GM12874 (cell line): ENCODE results near the gene NQO2.

Experiments used
- CTCF ChIP-seq: IDR thresholded peaks from 2 replicates; pipeline ENCODE4 v1.5.1; 2011; ENCODE audit warnings: low read depth, mild to moderate bottlenecking, control low read depth, low read length, moderate library complexity; ENCODE audit not compliant: insufficient read depth

NQO2 gene

DNA sequence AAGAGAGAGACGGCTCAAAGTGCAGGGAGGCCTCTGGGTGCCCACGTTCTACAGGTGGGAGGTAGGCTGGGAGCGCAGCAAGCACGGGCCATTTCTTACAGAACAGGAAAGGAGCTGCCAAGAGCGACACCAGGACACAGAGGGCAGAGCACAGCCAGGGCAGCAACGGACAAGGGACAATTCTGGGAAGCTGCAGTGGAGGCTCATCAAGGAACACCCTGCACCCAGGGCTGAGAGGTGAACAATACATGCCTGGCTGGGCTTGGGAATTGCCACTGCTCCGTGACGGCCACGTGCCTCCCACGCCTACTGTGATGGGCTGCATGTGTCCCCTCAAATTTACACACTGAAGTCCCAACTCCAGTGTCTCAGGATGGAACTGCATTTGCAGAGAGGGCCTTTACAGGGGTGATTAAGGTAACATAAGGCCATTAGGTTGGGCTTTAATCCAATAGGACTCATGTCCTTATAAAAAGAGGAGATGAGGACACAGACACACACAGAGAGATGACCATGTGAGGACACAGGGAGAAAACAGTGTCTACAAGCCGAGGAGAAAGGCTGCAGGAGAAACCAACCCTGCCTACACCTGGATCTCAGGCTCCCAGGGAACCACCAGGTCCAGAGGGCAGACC is 41.9 kb upstream of the NQO2 start:
- no peak for TF ChIP-seq CTCF

DNA sequence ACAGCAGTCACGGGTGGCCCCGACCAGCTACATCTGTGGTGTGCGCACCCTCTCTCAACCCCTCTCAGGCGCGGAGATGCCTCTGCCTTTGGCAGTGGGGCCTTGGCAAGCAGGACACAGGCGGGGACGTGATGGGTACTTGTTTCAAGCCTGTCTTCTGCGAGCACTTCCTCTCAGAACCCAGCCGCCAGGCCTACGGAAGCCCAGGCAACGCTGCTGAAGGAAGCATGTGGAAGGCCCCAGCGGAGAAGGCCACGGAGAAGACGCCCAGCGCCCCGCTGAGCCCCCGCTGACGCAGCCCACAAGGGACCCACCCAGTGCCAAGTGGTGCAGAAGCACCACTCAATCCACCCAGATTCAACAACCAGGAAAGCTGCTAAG is 41.4 kb upstream of the NQO2 start:
- no peak for TF ChIP-seq CTCF

DNA sequence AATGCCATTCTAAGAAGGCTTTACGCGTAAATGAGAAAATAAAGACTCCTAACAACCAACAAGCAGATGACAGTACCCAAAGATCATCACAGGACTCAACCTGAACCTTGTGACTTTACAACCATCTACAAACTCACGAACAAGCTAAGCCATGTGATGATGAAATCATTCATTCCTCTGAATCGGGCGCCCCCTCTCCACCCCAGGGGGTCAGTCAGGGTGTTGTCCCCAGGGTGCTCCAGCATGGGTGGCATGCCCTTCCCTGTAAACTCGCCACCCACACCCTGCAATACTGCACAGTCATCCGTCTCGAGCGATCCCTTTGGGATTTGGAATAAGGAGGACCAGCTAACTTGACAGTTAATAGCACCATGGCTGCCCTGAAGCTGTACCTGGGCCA is 40.9 kb upstream of the NQO2 start:
- no peak for TF ChIP-seq CTCF

DNA sequence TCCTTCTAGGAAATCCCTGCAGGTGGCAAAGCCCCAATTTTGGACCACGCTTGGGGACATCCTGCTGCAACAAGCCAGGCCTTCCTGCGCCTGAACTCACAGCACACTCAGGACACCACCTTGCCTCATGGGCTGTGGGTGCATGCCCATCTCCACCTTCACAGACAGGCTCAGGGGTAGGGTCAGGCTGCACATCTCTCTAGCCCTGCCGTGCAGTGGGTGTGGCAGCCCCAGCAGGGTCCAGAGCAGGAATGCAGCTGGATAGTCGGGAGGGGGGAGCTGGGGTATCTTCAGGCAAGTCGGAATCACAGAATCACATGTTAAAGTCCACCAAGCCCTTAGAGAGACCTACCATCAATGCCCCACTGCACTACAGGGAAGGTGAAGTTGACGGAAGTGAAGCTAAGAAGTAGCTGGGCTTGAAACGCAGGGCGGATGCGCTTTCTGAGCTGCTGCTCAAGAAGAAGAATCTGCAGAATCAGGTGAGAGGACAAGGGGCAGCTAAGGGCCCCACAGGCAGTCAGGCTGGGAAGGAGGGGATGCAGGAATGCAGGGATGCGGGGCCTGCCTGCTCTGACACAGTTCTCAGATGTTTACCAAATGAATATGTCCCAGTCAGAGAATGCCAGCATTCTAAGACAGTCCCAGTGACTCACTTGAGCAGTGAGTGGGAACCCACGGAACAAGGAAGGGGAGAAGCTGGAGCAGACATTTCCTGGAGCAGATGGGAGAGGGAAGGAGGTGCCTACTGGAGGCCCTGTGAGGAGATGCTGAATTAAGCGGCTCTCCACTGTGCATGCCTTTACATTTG is 39.6 kb upstream of the NQO2 start:
- TF ChIP-seq CTCF = no peak

DNA sequence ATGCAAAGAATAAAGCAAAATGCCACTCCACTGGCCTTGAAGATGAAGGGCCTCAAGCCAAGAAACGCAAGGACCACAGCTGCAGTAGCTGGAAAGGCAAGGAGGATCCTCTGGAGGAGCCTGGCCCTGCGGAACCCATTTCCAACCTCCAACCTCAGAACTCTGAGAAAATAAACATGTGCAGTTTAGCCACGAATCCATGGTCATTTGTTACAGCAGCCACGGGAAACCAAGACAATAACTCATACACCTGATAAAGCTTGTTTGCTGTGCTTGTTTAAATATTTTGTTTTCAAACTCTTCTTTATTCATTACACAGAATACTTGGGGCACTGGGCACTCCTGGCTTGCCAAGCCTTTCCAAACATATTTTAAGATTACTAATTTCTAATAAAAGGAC is 38.8 kb upstream of the NQO2 start:
- TF ChIP-seq CTCF = no peak

DNA sequence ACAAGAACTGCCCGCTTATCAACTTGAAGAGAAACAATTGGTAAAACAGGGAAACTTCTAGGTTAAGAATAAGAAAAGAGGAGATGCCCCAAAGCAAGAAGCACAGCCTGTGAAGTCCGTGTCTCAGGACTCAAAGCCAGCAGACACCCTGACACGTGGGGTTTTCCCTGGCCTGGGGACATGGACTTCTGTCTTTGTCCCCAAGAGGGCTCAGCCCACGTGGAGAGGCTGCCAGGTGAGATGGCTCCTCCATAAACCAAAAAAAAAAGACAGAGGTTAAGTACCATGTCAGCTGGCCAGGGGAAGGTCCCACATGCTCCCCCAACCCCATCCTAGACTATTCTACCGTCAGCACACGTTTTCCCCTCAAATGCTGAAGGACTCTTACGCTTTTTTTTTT is 38.2 kb upstream of the NQO2 start:
- TF ChIP-seq CTCF = no peak

DNA sequence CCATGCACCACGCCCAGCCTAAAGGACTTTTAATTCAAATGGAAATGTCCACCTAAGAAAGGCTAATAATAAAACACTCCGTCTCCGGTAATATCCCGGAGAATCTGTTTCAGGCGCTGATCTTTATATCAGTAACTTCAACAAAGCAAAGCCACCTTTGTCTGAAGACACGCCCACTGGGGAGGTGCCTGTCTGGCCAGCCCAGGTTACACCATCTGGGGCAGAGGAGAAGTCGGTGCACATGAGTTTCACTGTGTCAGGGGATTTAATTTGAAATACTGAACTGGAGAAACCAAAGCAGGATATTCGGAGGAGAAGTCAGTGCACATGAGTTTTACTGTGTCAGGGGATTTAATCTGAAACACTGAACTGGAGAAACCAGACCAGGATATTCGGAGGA is 37.7 kb upstream of the NQO2 start:
- no peak for TF ChIP-seq CTCF
